GM19025 (cell line): Measurements from ENCODE around the gene KRT75.

Source experiments
- ATAC-seq: cut with Tn5 transposase; IDR thresholded peaks from one replicate; pipeline ENCODE4 v1.9.1; 2021; ENCODE audit warnings: mild to moderate bottlenecking, low read depth, moderate library complexity; ENCODE audit not compliant: unreplicated experiment

KRT75 gene

GRCh38 chr12:52440821-52441319 is 6.7 kb upstream of the KRT75 start:
- ATAC-seq, result no peak

GRCh38 chr12:52439845-52440244 is 5.7 kb upstream of the KRT75 start:
- ATAC-seq, result no peak

GRCh38 chr12:52439420-52439819 is 5.2 kb upstream of the KRT75 start:
- no peak for ATAC-seq

GRCh38 chr12:52438305-52439301 is 4.4 kb upstream of the KRT75 start:
- ATAC-seq, result no peak

- ATAC-seq, result no peak
These were observed 3.3 kb upstream of the KRT75 start for GRCh38 chr12:52437508-52437907.

- ATAC-seq, result no peak
These were observed 2.8 kb upstream of the KRT75 start for GRCh38 chr12:52436828-52437474.

- ATAC-seq, result no peak
These were observed 2.0 kb upstream of the KRT75 start for GRCh38 chr12:52436000-52436827.

- ATAC-seq, result no peak
These were observed 1.5 kb upstream of the KRT75 start for GRCh38 chr12:52435659-52435999.

- ATAC-seq, result no peak
These were observed 774 bp upstream of the KRT75 start for GRCh38 chr12:52434760-52435530.

- ATAC-seq, result no peak
These were observed 580 bp downstream of the KRT75 start for GRCh38 chr12:52433501-52434080.

- no peak for ATAC-seq
These were observed 1.5 kb downstream of the KRT75 start for GRCh38 chr12:52432559-52433207.

GRCh38 chr12:52428121-52428520 is 6.0 kb downstream of the KRT75 start:
- no peak for ATAC-seq

- no peak for ATAC-seq
These were observed 7.1 kb downstream of the KRT75 start for GRCh38 chr12:52427083-52427482.

GRCh38 chr12:52426034-52426433 is 8.1 kb downstream of the KRT75 start:
- ATAC-seq, result no peak

- ATAC-seq, result no peak
These were observed 8.7 kb downstream of the KRT75 start for GRCh38 chr12:52425466-52425865.

- ATAC-seq, result no peak
These were observed 10.3 kb downstream of the KRT75 start for GRCh38 chr12:52423661-52424500.

GRCh38 chr12:52423035-52423434 is 11.1 kb downstream of the KRT75 start:
- no peak for ATAC-seq

GRCh38 chr12:52419656-52420055 is 14.5 kb downstream of the KRT75 start:
- no peak for ATAC-seq
